GM19023 (cell line): ENCODE results near the gene SRSF4.
"Not testable (repeated sequence)": the region's sequence is repeated elsewhere in the genome, so short reads cannot be mapped to it uniquely, and the experiment has no call there.

Experiments
- ATAC-seq: cut with Tn5 transposase; IDR thresholded peaks from one replicate; pipeline ENCODE4 v1.9.1; 2021; ENCODE audit warnings: mild to moderate bottlenecking, moderate library complexity; ENCODE audit not compliant: unreplicated experiment

The SRSF4 gene

GRCh38 chr1:29126198-29126597 is 55.5 kb downstream of the SRSF4 start:
- no peak for ATAC-seq

- no peak for ATAC-seq
Observed at GRCh38 chr1:29125788-29126187, 55.9 kb downstream of the SRSF4 start.

GRCh38 chr1:29125237-29125641 is 56.5 kb downstream of the SRSF4 start:
- ATAC-seq: no peak

- ATAC-seq: no peak
Observed at GRCh38 chr1:29124366-29125236, 57.1 kb downstream of the SRSF4 start.

GRCh38 chr1:29123887-29124365 is 57.8 kb downstream of the SRSF4 start, which contains the start of gene TMEM200B:
TSS of gene TMEM200B (minus strand) at chr1:29123903. CDS start at chr1:29121828, 2,075 bp downstream.
- ATAC-seq: no peak

- ATAC-seq: no peak
Observed at GRCh38 chr1:29123053-29123886, 58.4 kb downstream of the SRSF4 start.

- no peak for ATAC-seq
Observed at GRCh38 chr1:29122682-29123052, 59.0 kb downstream of the SRSF4 start.

- ATAC-seq: no peak
Observed at GRCh38 chr1:29121936-29122681, 59.6 kb downstream of the SRSF4 start.

- no peak for ATAC-seq
Observed at GRCh38 chr1:29121516-29121935, 60.2 kb downstream of the SRSF4 start.

- no peak for ATAC-seq
Observed at GRCh38 chr1:29120947-29121485, 60.7 kb downstream of the SRSF4 start.

- ATAC-seq: no peak
Observed at GRCh38 chr1:29120367-29120766, 61.3 kb downstream of the SRSF4 start.

GRCh38 chr1:29119121-29119929 is 62.4 kb downstream of the SRSF4 start:
- ATAC-seq: no peak

- no peak for ATAC-seq
Observed at GRCh38 chr1:29117381-29117780, 64.3 kb downstream of the SRSF4 start.

- no peak for ATAC-seq
Observed at GRCh38 chr1:29114654-29115053, 67.0 kb downstream of the SRSF4 start.

- ATAC-seq: no peak
Observed at GRCh38 chr1:29113413-29114117, 68.1 kb downstream of the SRSF4 start.

GRCh38 chr1:29112705-29113412 is 68.8 kb downstream of the SRSF4 start:
- no peak for ATAC-seq

GRCh38 chr1:29108041-29108440 is 73.7 kb downstream of the SRSF4 start:
- ATAC-seq: not testable (repeated sequence)

GRCh38 chr1:29105822-29106221 is 75.9 kb downstream of the SRSF4 start:
- no peak for ATAC-seq

- no peak for ATAC-seq
Observed at GRCh38 chr1:29100487-29100886, 81.2 kb downstream of the SRSF4 start.
